BJ (cell line): Measurements from ENCODE around the gene MASP1. TPM values are rescaled to one million over a fixed set of nuclear protein-coding genes. Genes with fewer than 3 reads are reported as not detected.

ENCODE experiments used
- CTCF ChIA-PET: fragments of 350-600 bp; formaldehyde crosslinking; extraction: SDS; loops from one replicate; lab custom pipeline; 2021; ENCODE audit warnings: antibody characterized with exemption, inconsistent platforms; lab: Yijun Ruan, JAX
- POLR2A ChIA-PET: fragments of 300-600 bp; sonication (Branson Sonifier 250); formaldehyde crosslinking; extraction: SDS; loops from one replicate; lab custom pipeline; 2021; ENCODE audit warnings: antibody characterized with exemption; lab: Charles Lee
- DNase-seq: peaks from one replicate; pipeline ENCODE4 v3.0.0-alpha.2; 2011; ENCODE audit warnings: low read depth
- H3K27me3 ChIP-seq: 2 replicates; pipeline ENCODE4 v1.6.0; 2011; ENCODE audit warnings: low read length; ENCODE audit not compliant: control insufficient read depth, insufficient read depth
- H3K36me3 ChIP-seq: 2 replicates; pipeline ENCODE4 v1.5.1; 2011; ENCODE audit warnings: low read length; ENCODE audit not compliant: control insufficient read depth, insufficient read depth
- H3K4me3 ChIP-seq: 2 replicates; pipeline ENCODE4 v1.5.1; 2011; ENCODE audit warnings: low read depth, mild to moderate bottlenecking, control low read depth, low read length
- polyA plus RNA-seq: library from polyadenylated mRNA; depleted of rRNA; stranded (reverse); fragments of >200 nt; gene quantifications from 2 replicates; pipeline ENCODE4 v1.2.3, GENCODE V29; 2011
- TF ChIP-seq, protein P1 (sequence below): IDR thresholded peaks from 2 replicates; pipeline ENCODE4 v1.5.1; 2011; ENCODE audit warnings: low read depth, mild to moderate bottlenecking, control low read depth, inconsistent platforms, low read length, moderate library complexity; ENCODE audit not compliant: insufficient read depth

Gene MASP1
- polyA plus RNA-seq, 1 experiment: 321 TPM

DNA sequence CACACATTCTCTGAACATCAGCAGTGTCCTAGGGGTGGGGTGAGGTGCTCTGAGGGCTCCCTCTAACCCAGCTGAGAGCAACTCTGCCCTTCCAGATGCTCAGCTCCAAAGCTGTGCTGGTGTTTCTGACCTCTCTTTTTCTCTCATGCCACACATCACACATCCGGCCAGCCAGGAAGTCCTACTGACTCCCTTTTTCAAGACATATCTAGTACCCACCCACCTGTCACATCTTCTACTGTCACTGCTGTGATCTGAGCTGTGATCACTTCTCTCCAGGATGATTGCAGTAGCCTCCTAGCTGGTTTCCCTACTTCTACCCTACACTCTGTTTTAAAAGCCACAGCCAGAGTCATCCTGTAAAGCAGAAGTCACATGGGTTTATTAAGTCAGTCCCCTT lies 30.2 kb upstream of the MASP1 start:
- TF ChIP-seq, protein P1, sequence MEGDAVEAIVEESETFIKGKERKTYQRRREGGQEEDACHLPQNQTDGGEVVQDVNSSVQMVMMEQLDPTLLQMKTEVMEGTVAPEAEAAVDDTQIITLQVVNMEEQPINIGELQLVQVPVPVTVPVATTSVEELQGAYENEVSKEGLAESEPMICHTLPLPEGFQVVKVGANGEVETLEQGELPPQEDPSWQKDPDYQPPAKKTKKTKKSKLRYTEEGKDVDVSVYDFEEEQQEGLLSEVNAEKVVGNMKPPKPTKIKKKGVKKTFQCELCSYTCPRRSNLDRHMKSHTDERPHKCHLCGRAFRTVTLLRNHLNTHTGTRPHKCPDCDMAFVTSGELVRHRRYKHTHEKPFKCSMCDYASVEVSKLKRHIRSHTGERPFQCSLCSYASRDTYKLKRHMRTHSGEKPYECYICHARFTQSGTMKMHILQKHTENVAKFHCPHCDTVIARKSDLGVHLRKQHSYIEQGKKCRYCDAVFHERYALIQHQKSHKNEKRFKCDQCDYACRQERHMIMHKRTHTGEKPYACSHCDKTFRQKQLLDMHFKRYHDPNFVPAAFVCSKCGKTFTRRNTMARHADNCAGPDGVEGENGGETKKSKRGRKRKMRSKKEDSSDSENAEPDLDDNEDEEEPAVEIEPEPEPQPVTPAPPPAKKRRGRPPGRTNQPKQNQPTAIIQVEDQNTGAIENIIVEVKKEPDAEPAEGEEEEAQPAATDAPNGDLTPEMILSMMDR: no peak
- H3K4me3 ChIP-seq: no peak overlapping the region
- no peak for DNase-seq
- no peaks in the 10 kb centered on the region for H3K36me3 ChIP-seq
- ChIA-PET CTCF (interaction anchor here (0.6 to 12.8 kb wide), 8 partner anchors 20 to 1053 kb away, joined by 3 to 543 read pairs (median 68); partner anchors contain the start of gene SST), POLR2A (no interaction called here)
- no peaks in the 10 kb centered on the region; the same call in 1 of the 2 replicates for H3K27me3 ChIP-seq

DNA sequence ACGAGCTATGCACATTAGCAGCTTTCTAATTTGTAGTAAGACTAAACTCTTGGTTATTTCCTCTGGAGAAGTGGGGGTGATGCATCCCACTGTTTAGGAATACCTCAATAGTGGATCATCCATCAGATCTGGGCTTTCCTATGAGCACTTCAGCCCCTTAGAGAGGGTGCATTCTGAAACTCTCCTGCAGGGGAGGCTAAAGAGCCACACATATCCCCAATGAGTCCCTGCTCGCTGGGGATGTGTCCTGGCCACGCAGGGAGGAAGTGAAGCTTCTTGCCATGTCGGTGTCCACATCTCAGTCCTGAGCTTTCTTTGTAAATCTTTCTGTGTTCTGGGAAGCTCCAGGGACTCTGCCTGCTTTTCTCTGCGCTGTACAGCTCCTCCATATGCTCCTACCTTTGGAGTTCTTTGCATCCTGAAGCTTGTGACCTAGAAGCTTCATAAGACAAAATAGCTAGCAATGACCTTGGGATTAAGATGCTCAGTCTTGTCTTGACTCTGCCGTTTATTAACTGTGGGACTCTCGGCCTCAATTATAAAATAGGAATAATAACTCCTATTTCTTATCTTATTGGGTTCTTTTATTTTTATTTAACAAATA lies 28.3 kb upstream of the MASP1 start:
- TF ChIP-seq, protein P1: peak; percentile 96
- Histone ChIP-seq H3K4me3 (no peak overlapping the region), H3K27me3 (no peaks in the 10 kb centered on the region), H3K36me3 (no peaks in the 10 kb centered on the region)
- ChIA-PET CTCF (interaction anchor here (0.5 to 12.8 kb wide), 78 partner anchors 8 to 397 kb away, joined by 3 to 543 read pairs (median 6); partner anchors contain the start of genes MASP1, RPL39L, RTP2 and RTP4), POLR2A (interaction anchor here (1.3 kb wide), 1 partner anchor 360 kb away, joined by 8 read pairs; no protein-coding TSS in a partner anchor)
- peak; percentile 42 for DNase-seq

DNA sequence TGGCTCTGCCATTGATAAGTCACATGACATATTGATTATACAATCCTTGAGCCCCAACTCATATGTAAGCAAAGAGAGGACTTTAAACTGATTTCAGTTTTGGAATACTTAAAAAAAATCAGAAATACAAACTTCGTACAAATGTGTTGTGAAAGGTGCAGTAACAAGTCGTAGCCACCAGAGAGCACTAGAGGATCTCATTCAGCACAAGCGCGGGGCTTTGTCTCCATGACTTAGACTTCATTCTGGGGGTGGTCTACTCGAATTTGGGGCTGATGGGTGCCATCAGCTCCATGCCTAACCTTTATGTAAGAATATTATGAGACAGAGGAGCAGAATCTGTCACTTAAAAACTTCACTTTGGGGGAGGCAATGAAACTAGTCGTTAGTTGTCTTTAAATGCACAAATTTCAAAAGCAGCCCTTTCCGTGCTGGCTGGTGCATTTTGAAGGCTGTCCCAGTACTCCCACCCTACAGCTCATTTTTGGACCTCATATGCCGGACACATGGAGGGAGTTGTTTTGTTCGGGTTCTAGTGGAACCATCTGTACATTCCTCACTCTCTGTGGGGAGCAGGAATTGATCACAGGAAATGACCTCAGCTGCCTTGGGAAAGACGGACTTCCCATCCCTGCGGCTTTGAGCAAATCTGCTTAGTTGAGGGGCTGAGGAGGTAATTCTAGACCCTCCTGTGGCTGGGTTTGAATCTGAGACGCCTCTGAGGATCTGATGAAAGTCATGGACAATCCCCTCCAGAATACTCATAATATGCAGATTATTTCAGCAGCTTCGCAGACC lies 27.5 kb upstream of the MASP1 start:
- peaks cover 2% of the 10 kb centered on the region; the same call in 1 of the 2 replicates for H3K27me3 ChIP-seq
- TF ChIP-seq, protein P1: peak; percentile 85
- DNase-seq: peak; percentile 74
- no peaks in the 10 kb centered on the region for H3K36me3 ChIP-seq
- ChIA-PET CTCF (interaction anchor here (0.7 to 12.8 kb wide), 83 partner anchors 8 to 397 kb away, joined by 3 to 543 read pairs (median 6); partner anchors contain the start of genes MASP1, RPL39L, RTP2 and RTP4), POLR2A (interaction anchor here (1.3 kb wide), 1 partner anchor 361 kb away, joined by 8 read pairs; no protein-coding TSS in a partner anchor)
- H3K4me3 ChIP-seq: peak overlapping the region; percentile 1

DNA sequence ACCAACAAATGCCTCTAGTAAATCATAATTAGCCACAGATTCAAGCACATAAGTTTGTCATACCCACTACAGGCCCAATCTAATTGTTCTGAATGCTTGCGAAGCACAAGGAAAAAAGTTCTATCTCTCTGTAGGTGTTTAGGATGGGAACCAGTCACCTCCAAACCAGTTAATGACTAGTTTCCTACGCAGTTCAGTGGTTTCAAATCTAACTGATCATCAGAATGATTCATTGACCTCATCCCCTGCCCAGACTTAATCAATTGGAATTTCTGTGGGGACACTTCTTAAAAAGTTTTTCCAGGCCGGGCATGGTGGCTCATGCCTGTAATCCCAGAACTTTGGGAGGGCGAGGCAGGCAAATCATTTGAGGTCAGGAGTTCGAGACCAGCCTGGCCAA lies 24.3 kb upstream of the MASP1 start:
- ChIA-PET CTCF (interaction anchor here (1.0 to 12.8 kb wide), 4 partner anchors 92 to 365 kb away, joined by 3 to 543 read pairs (median 193); no protein-coding TSS in a partner anchor), POLR2A (no interaction called here)

More for the DNA sequence above, 24.3 kb upstream of the MASP1 start:
- H3K27me3 ChIP-seq: peaks cover 2% of the 10 kb centered on the region; the same call in 1 of the 2 replicates
- no peak overlapping the region for H3K4me3 ChIP-seq
- TF ChIP-seq, protein P1: no peak
- no peak for DNase-seq
- no peaks in the 10 kb centered on the region for H3K36me3 ChIP-seq
